Peyer's patch (tissue), 4 donors: ENCODE results near the gene TRMT61A. TPM values are rescaled to one million over a fixed set of nuclear protein-coding genes. Genes with fewer than 3 reads are reported as not detected.

ENCODE experiments used
- DNase-seq, 3 donors: peaks; one replicate each; pipeline ENCODE4 v3.0.0-alpha.2; 2017 to 2019
- H3K27ac ChIP-seq, 4 donors: fragments of 200-600 bp; sonication (generic); one replicate each; pipeline ENCODE4 v1.5.1; 2016 to 2019
- H3K27me3 ChIP-seq, 2 donors: fragments of 200-600 bp; sonication (generic); one replicate each; pipeline ENCODE4 v1.5.1; 2019
- H3K36me3 ChIP-seq, 3 donors: fragments of 200-600 bp; sonication (generic); one replicate each; pipeline ENCODE4 v1.5.1; 2016 to 2019
- H3K4me1 ChIP-seq, 4 donors: fragments of 200-600 bp; sonication (generic); one replicate each; pipeline ENCODE4 v1.5.1; 2016 to 2019
- H3K4me3 ChIP-seq, 4 donors: fragments of 200-600 bp; sonication (generic); 1 replicate in 3 of 4; 2 replicates in 1 of 4; pipeline ENCODE4 v1.5.1; 2016 to 2019; ENCODE audit warnings: mild to moderate bottlenecking in 1 of 4
- H3K9me3 ChIP-seq, 4 donors: fragments of 200-600 bp; sonication (generic); one replicate each; pipeline ENCODE4 v1.5.1; 2016 to 2019; ENCODE audit warnings: mild to moderate bottlenecking in 1 of 4
- CTCF ChIP-seq, 6 experiments: fragments of 450-650 bp in 4 of 6; fragments of 200-600 bp in 2 of 6; sonication (generic) in 1 of 6; IDR thresholded peaks; one replicate each; pipeline ENCODE4 v1.5.1; 2017 to 2019; ENCODE audit warnings: antibody characterized with exemption in 6 of 6, mild to moderate bottlenecking in 3 of 6, moderate library complexity in 1 of 6
- POLR2A ChIP-seq, 2 donors: fragments of 450-650 bp; IDR thresholded peaks; one replicate each; pipeline ENCODE4 v1.5.1; 2017; ENCODE audit warnings: antibody characterized with exemption in 2 of 2, mild to moderate bottlenecking in 2 of 2, moderate library complexity in 2 of 2
- total RNA-seq, 4 donors: library from RNA; depleted of rRNA; stranded (reverse); fragments of >200 nt; gene quantifications; one replicate each; pipeline ENCODE4 v1.1.0, GENCODE V29; 2016

The TRMT61A gene
- total RNA-seq, 4 donors from 2014 or later, result 6.1 to 13.9 (median 8.7) TPM

GRCh38 chr14:103574104-103574503, 45.1 kb downstream of the TRMT61A start:
- Histone ChIP-seq H3K27me3 (no peaks in the 10 kb centered on the region), H3K36me3 (peaks cover 0 to 55% (median 0%) of the 10 kb centered on the region in 3 donors), H3K9me3 (no peaks in the 10 kb centered on the region), H3K4me1 (peaks cover 0 to 18% (median 2%) of the 10 kb centered on the region in 4 donors), H3K4me3 (no peak overlapping the region), H3K27ac (no peak overlapping the region)
- DNase-seq, result no peak
- no peak for TF ChIP-seq POLR2A (IDR thresholded peaks at IDR 0.05)
- TF ChIP-seq CTCF (IDR thresholded peaks at IDR 0.05), result no peak

- H3K27me3 ChIP-seq, result no peaks in the 10 kb centered on the region
- no peaks in the 10 kb centered on the region for H3K9me3 ChIP-seq
- H3K4me1 ChIP-seq, result peaks cover 0 to 18% (median 2%) of the 10 kb centered on the region in 4 donors
- no peak overlapping the region for H3K27ac ChIP-seq
- DNase-seq, result no peak
- TF ChIP-seq POLR2A (IDR thresholded peaks at IDR 0.05) (no peak), CTCF (IDR thresholded peaks at IDR 0.05) (no peak)
- H3K4me3 ChIP-seq, result no peak overlapping the region
- peaks cover 0 to 60% (median 0%) of the 10 kb centered on the region in 3 donors for H3K36me3 ChIP-seq
These were observed 45.8 kb downstream of the TRMT61A start for GRCh38 chr14:103574707-103575285.

DNA sequence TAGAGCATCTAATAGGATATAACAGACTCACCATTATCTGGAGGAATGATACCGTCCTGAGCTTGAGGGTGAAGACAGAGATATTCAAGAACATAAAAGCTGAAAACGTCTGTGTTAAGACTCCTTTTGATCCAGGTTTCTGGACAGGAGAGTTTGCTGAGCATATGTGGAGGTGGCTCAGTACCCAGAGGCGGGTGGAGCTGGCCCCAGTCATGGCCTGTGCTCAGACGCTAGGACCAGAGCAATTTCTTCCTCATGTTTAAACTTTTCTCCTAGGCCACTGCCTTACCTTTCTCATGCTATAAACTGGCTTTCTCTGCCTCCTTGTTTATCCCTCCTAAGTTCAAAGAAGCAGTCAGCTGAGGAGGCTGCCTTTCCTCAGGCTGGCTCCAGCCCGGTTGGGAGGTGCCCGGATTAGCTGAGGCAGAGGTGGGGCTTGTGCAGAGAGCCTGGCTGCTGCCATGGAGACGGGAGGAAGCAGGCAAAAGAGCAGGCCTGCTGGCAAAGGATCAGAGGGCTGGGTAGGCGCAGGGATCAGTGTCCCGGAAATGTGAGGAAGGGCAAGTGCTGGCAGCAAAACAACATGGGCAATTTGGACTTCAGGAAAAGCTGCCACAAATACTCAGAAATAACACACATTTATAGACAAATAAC, 47.5 kb downstream of the TRMT61A start:
- Histone ChIP-seq H3K27me3 (no peaks in the 10 kb centered on the region), H3K4me3 (no peak overlapping the region), H3K9me3 (no peaks in the 10 kb centered on the region), H3K4me1 (peaks cover 0 to 18% (median 2%) of the 10 kb centered on the region in 4 donors), H3K36me3 (peaks cover 0 to 65% (median 0%) of the 10 kb centered on the region in 3 donors), H3K27ac (peak overlapping the region in 2 of 4 donors; percentile 57 to 68)
- DNase-seq, result peak; percentile 38 to 93 (median 91)
- TF ChIP-seq POLR2A (IDR thresholded peaks at IDR 0.05) (no peak), CTCF (IDR thresholded peaks at IDR 0.05) (no peak)

- no peak overlapping the region for H3K27ac ChIP-seq
- no peak overlapping the region for H3K4me3 ChIP-seq
- H3K9me3 ChIP-seq, result no peaks in the 10 kb centered on the region
- H3K4me1 ChIP-seq, result peaks cover 0 to 18% (median 2%) of the 10 kb centered on the region in 4 donors
- DNase-seq, result no peak
- H3K27me3 ChIP-seq, result no peaks in the 10 kb centered on the region
- TF ChIP-seq POLR2A (IDR thresholded peaks at IDR 0.05) (no peak), CTCF (IDR thresholded peaks at IDR 0.05) (no peak)
- H3K36me3 ChIP-seq, result peaks cover 0 to 57% (median 0%) of the 10 kb centered on the region in 3 donors
These were observed 49.5 kb downstream of the TRMT61A start for GRCh38 chr14:103578401-103579075.

DNA sequence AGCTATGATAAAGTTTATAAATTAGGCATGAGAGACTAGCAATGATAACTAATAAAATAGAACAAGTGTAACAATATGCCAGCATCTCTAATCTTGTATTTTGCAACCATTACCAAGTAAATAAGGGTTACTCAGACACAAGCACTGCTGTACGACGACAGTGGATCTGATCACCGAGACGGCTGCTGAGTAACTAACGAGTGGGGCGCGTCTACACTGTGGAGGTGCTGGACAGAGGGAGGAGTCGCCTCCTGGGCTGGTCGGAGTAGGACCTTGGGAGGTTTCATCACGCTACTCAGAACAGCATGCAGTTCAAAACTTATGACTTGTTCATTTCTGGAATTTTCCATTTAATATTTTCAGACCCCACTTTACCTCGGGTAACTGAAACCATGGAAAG, 52.2 kb downstream of the TRMT61A start:
- no peak overlapping the region for H3K4me3 ChIP-seq
- TF ChIP-seq POLR2A (IDR thresholded peaks at IDR 0.05) (no peak), CTCF (IDR thresholded peaks at IDR 0.05) (no peak)
- H3K9me3 ChIP-seq, result no peaks in the 10 kb centered on the region
- peaks cover 0 to 12% (median 2%) of the 10 kb centered on the region in 4 donors for H3K4me1 ChIP-seq
- peaks cover 0 to 33% (median 0%) of the 10 kb centered on the region in 3 donors for H3K36me3 ChIP-seq
- no peak for DNase-seq
- no peak overlapping the region for H3K27ac ChIP-seq
- no peaks in the 10 kb centered on the region for H3K27me3 ChIP-seq
